Smooth muscle cell (in vitro differentiated cells): ENCODE data around the gene LNX2. TPM values are rescaled to one million over a fixed set of nuclear protein-coding genes. Genes with fewer than 3 reads are reported as not detected.
A peak's percentile ranks its signal among the peaks of the same experiment; 100 is the strongest.

ENCODE experiments used
- DNase-seq: peaks from one replicate; lab custom pipeline; 2025; ENCODE audit not compliant: unreplicated experiment; lab: John Stamatoyannopoulos, UW
- H2AFZ ChIP-seq: fragments of 200-600 bp; sonication (generic); 2 replicates; pipeline ENCODE4 v1.6.0; 2016; ENCODE audit warnings: antibody characterized with exemption, low read depth, mild to moderate bottlenecking
- H3F3A ChIP-seq: fragments of 200-600 bp; sonication (generic); 2 replicates; pipeline ENCODE4 v1.6.0; 2017; ENCODE audit warnings: antibody characterized with exemption, low read depth
- H3K27ac ChIP-seq: fragments of 200-600 bp; sonication (generic); 2 replicates; pipeline ENCODE4 v1.5.1; 2016; ENCODE audit warnings: low read depth, mild to moderate bottlenecking
- H3K27me3 ChIP-seq: fragments of 200-600 bp; sonication (generic); 2 replicates; pipeline ENCODE4 v1.6.1; 2016; ENCODE audit warnings: low read depth, mild to moderate bottlenecking
- H3K36me3 ChIP-seq: fragments of 200-600 bp; sonication (generic); 2 replicates; pipeline ENCODE4 v1.5.1; 2016; ENCODE audit warnings: low read depth
- H3K4me1 ChIP-seq: fragments of 200-600 bp; sonication (generic); 2 replicates; pipeline ENCODE4 v1.5.1; 2016; ENCODE audit warnings: low read depth
- H3K4me2 ChIP-seq: fragments of 200-600 bp; sonication (generic); 2 replicates; pipeline ENCODE4 v1.6.0; 2016; ENCODE audit warnings: mild to moderate bottlenecking
- H3K4me3 ChIP-seq: fragments of 200-600 bp; sonication (generic); 2 replicates; pipeline ENCODE4 v1.5.1; 2016; ENCODE audit warnings: mild to moderate bottlenecking
- H3K79me2 ChIP-seq: fragments of 200-600 bp; sonication (generic); 2 replicates; pipeline ENCODE4 v1.6.0; 2016; ENCODE audit warnings: low read depth, mild to moderate bottlenecking
- H3K9ac ChIP-seq: fragments of 200-600 bp; sonication (generic); 2 replicates; pipeline ENCODE4 v1.6.0; 2016; ENCODE audit warnings: low read depth
- H3K9me3 ChIP-seq: fragments of 200-600 bp; sonication (generic); replicated peaks from 2 replicates; pipeline ENCODE4 v1.5.1; 2016; ENCODE audit warnings: low read depth
- H4K20me1 ChIP-seq: fragments of 200-600 bp; sonication (generic); 2 replicates; pipeline ENCODE4 v1.6.0; 2016; ENCODE audit warnings: low read depth
- WGBS: methylation state at CpG from one replicate; pipeline ENCODE4 v1.1.7; 2016; ENCODE audit warnings: low lambda C conversion rate; 5-methylcytosine and 5-hydroxymethylcytosine counted together
- polyA plus RNA-seq: library from polyadenylated mRNA; unstranded; fragments of >200 nt; fragmentation: Nextera tagmentation; extraction: Ambion mirVana; gene quantifications from 2 replicates; pipeline ENCODE4 v1.2.1, GENCODE V29; 2016
- total RNA-seq: library from RNA; depleted of rRNA; stranded (reverse); fragments of >200 nt; gene quantifications from 2 replicates; pipeline ENCODE4 v1.2.3, GENCODE V29; 2014
- TF ChIP-seq, protein P1 (sequence below): fragments of 200-600 bp; sonication (generic); IDR thresholded peaks from 2 replicates; pipeline ENCODE4 v1.5.1; 2017; ENCODE audit warnings: borderline replicate concordance, mild to moderate bottlenecking, antibody characterized with exemption; ENCODE audit not compliant: insufficient read depth, poor library complexity, severe bottlenecking

The LNX2 gene
- total and polyA plus RNA-seq, 2 experiments from 2014 or later, result 5.5 to 7.3 TPM

DNA sequence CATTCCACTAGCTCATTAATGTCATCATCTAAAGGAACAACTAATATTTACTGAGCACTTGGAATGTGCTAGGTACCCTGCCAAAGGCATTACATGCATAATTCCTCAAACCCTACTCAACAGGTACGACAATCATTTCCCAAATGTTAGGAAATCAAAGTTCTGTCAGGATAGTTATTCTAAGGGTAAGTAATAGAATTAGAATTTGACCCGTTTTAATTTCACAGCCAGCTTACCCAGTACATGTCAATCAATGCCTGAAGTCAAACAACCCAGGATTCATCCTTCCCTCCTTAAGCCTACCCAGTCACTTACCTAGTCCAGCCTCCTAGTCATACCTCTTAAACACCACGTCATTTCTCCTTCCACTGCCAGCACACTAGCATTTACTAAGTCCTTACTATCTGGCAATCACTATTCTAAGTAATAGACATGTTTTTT, 2.4 kb downstream of the LNX2 start:
- Histone ChIP-seq H3F3A (peaks cover 5% of the 10 kb centered on the region), H3K4me1 (peaks cover 16% of the 10 kb centered on the region), H3K4me2 (peak overlapping the region; percentile 3), H3K27ac (no peak overlapping the region), H3K9me3 (no peaks in the 10 kb centered on the region), H3K4me3 (peak overlapping the region; percentile 94), H3K9ac (no peak overlapping the region), H4K20me1 (peaks cover 57% of the 10 kb centered on the region), H3K36me3 (no peaks in the 10 kb centered on the region), H3K27me3 (no peaks in the 10 kb centered on the region), H2AFZ (no peak overlapping the region), H3K79me2 (peaks cover 80% of the 10 kb centered on the region)
- WGBS, result 75% methylated on average over 3 of the region's 3 CpGs
- TF ChIP-seq, protein P1, sequence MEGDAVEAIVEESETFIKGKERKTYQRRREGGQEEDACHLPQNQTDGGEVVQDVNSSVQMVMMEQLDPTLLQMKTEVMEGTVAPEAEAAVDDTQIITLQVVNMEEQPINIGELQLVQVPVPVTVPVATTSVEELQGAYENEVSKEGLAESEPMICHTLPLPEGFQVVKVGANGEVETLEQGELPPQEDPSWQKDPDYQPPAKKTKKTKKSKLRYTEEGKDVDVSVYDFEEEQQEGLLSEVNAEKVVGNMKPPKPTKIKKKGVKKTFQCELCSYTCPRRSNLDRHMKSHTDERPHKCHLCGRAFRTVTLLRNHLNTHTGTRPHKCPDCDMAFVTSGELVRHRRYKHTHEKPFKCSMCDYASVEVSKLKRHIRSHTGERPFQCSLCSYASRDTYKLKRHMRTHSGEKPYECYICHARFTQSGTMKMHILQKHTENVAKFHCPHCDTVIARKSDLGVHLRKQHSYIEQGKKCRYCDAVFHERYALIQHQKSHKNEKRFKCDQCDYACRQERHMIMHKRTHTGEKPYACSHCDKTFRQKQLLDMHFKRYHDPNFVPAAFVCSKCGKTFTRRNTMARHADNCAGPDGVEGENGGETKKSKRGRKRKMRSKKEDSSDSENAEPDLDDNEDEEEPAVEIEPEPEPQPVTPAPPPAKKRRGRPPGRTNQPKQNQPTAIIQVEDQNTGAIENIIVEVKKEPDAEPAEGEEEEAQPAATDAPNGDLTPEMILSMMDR, result no peak
- DNase-seq, result no peak

DNA sequence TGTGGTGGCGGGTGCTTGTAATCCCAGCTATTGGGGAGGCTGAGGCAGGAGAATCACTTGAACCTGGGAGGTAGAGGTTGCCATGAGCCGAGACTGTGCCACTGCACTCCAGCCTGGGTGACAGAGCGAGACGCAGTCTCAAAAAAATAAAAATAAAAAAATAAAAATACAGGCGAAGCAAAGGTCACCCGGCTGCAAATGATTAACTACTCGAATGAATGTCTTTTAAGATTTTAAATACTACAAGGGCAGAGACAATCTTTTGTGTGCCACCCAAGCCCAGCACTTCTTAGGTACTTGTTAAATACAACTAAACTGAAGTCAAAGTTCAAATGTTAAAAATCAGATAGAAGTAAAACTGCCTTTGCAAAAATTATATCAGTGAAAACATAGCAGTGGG, 6.7 kb downstream of the LNX2 start:
- Histone ChIP-seq H3K4me3 (no peak overlapping the region), H3K27me3 (no peaks in the 10 kb centered on the region), H3K4me1 (no peaks in the 10 kb centered on the region), H3K4me2 (no peak overlapping the region), H3K27ac (no peak overlapping the region), H4K20me1 (peaks cover 84% of the 10 kb centered on the region), H3K9me3 (no peaks in the 10 kb centered on the region), H3F3A (no peaks in the 10 kb centered on the region), H3K36me3 (no peaks in the 10 kb centered on the region), H3K9ac (no peak overlapping the region), H2AFZ (no peak overlapping the region), H3K79me2 (peaks cover 94% of the 10 kb centered on the region)
- TF ChIP-seq, protein P1, result no peak
- 98% methylated on average over 7 of the region's 7 CpGs for WGBS
- no peak for DNase-seq

DNA sequence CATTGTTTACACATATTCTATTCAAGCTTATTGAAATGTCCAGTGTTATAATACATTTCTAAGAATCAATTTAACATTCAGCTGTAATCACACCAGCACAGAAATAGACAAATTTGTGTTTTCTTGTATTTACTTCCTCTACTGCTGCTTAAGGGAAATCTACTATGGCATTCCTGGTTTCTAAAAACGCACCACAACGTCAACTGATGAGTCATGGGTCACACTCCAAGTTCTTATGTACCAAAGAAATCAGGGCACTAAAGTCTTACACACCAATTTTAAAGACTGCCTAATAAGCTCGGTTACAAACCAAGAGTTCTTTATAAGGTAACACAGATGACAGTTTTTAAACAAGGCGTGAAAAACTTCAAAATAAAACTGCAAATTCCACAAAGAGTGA, 13.2 kb downstream of the LNX2 start:
- H3K79me2 ChIP-seq, result peaks cover 74% of the 10 kb centered on the region
- no peak overlapping the region for H2AFZ ChIP-seq
- H3K4me2 ChIP-seq, result peak overlapping the region; percentile 12
- H3K4me3 ChIP-seq, result no peak overlapping the region
- WGBS, result 22% methylated on average over 4 of the region's 4 CpGs
- H3K9ac ChIP-seq, result no peak overlapping the region
- H3K36me3 ChIP-seq, result no peaks in the 10 kb centered on the region
- no peaks in the 10 kb centered on the region for H3F3A ChIP-seq
- DNase-seq, result no peak
- TF ChIP-seq, protein P1, result no peak
- H3K9me3 ChIP-seq, result no peaks in the 10 kb centered on the region
- H3K4me1 ChIP-seq, result peaks cover 7% of the 10 kb centered on the region
- peak overlapping the region; percentile 33 for H3K27ac ChIP-seq
- H4K20me1 ChIP-seq, result peaks cover 79% of the 10 kb centered on the region
- H3K27me3 ChIP-seq, result no peaks in the 10 kb centered on the region

DNA sequence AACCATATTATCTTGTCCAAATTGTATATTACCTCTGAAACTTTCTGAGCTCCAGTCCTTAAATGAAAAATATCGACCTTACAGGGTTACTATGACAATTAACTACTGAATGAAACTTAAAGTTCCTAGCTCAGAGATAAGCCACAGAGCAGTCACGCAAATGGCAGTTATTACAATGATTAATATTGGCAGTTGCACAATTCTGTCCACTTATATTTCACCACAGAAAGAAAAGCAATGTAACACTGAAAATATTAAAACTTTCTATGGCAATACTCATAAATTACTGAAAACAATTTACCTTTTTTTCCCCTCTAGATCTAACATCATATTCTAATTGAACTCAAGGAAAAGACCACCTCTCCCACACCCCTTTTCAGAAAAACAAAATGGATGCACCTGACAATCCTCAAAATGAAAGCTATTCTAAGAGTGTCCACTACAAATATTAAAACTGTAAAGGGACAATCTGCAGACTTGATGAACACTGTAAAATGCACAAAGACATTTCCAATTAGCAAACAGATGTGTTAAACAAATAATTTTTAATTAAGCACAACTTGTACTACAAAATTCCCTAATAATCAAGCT, 14.6 kb downstream of the LNX2 start:
- Histone ChIP-seq H3K36me3 (no peaks in the 10 kb centered on the region), H3K27me3 (no peaks in the 10 kb centered on the region), H3K4me3 (no peak overlapping the region), H3K9me3 (no peaks in the 10 kb centered on the region), H3K27ac (no peak overlapping the region), H4K20me1 (peaks cover 78% of the 10 kb centered on the region), H3K4me1 (peaks cover 7% of the 10 kb centered on the region), H2AFZ (no peak overlapping the region), H3K9ac (no peak overlapping the region), H3K79me2 (peaks cover 74% of the 10 kb centered on the region), H3K4me2 (no peak overlapping the region), H3F3A (peaks cover 4% of the 10 kb centered on the region)
- 91% methylated on average over 2 of the region's 2 CpGs for WGBS
- DNase-seq, result no peak
- TF ChIP-seq, protein P1, result no peak
